ENCODE results near the gene PSMC3. TPM values are rescaled to one million over a fixed set of nuclear protein-coding genes. Genes with fewer than 3 reads are reported as not detected.

Gene PSMC3
- total RNA-seq, 1 experiment from 2014 or later = 181 TPM

GRCh38 chr11:47435687-47436086, 9.4 kb upstream of the PSMC3 start:
- CTCF ChIA-PET = no interaction called here
- H3K27me3 ChIP-seq (ENCODE audit: control insufficient read depth, insufficient read depth, low read length) = no peaks in the 10 kb centered on the region
- in situ Hi-C loops (cut with HindIII; ENCODE audit: low pct_unique_long_range_greater_than_20kb, low sequenced_read_pairs) (no loop called here), intact Hi-C loops (cut with micrococcal nuclease; ENCODE audit: unreplicated experiment) (no loop called here)
- no peaks in the 10 kb centered on the region for H3K36me3 ChIP-seq (ENCODE audit: control insufficient read depth, insufficient read depth, low read length)
- POLR2A ChIA-PET = no interaction called here
- DNase-seq (ENCODE audit: low read depth, low spot score) (no peak), ATAC-seq (0 out of 2 replicates have a peak, but pooled peaks have one; percentile 11)
- H3K4me3 ChIP-seq (ENCODE audit: low read depth in 2 of 2, low read length in 2 of 2) = no peak overlapping the region
- no peaks in the 10 kb centered on the region for H3K9me3 ChIP-seq (ENCODE audit: control insufficient read depth, insufficient read depth, low read depth, low read length)
- no TSS peak for BruUV-seq (replicated peaks)
- TF ChIP-seq, protein P1, sequence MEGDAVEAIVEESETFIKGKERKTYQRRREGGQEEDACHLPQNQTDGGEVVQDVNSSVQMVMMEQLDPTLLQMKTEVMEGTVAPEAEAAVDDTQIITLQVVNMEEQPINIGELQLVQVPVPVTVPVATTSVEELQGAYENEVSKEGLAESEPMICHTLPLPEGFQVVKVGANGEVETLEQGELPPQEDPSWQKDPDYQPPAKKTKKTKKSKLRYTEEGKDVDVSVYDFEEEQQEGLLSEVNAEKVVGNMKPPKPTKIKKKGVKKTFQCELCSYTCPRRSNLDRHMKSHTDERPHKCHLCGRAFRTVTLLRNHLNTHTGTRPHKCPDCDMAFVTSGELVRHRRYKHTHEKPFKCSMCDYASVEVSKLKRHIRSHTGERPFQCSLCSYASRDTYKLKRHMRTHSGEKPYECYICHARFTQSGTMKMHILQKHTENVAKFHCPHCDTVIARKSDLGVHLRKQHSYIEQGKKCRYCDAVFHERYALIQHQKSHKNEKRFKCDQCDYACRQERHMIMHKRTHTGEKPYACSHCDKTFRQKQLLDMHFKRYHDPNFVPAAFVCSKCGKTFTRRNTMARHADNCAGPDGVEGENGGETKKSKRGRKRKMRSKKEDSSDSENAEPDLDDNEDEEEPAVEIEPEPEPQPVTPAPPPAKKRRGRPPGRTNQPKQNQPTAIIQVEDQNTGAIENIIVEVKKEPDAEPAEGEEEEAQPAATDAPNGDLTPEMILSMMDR (IDR thresholded peaks at IDR 0.05) = no peak
- TF ChIP-seq TCF7L2 (IDR thresholded peaks at IDR 0.05; ENCODE audit: low read depth, low read length) = no peak
- no peak for TF ChIP-seq SIN3A (IDR thresholded peaks at IDR 0.05; ENCODE audit: borderline replicate concordance, insufficient read depth, low read depth, low read length)
- no peak overlapping the region for H3K27ac ChIP-seq (ENCODE audit: low read length)
- H3K4me1 ChIP-seq (ENCODE audit: control insufficient read depth, insufficient read depth, low read length) = no peaks in the 10 kb centered on the region

GRCh38 chr11:47434011-47434786, 8.0 kb upstream of the PSMC3 start:
- intact Hi-C loops (cut with micrococcal nuclease; ENCODE audit: unreplicated experiment) (no loop called here), in situ Hi-C loops (cut with HindIII; ENCODE audit: low pct_unique_long_range_greater_than_20kb, low sequenced_read_pairs) (no loop called here)
- Histone ChIP-seq H3K27ac (ENCODE audit: low read length) (no peak overlapping the region), H3K36me3 (ENCODE audit: control insufficient read depth, insufficient read depth, low read length) (no peaks in the 10 kb centered on the region), H3K9me3 (ENCODE audit: control insufficient read depth, insufficient read depth, low read depth, low read length) (no peaks in the 10 kb centered on the region), H3K4me1 (ENCODE audit: control insufficient read depth, insufficient read depth, low read length) (no peaks in the 10 kb centered on the region), H3K4me3 (ENCODE audit: low read depth in 2 of 2, low read length in 2 of 2) (no peak overlapping the region), H3K27me3 (ENCODE audit: control insufficient read depth, insufficient read depth, low read length) (no peaks in the 10 kb centered on the region)
- CTCF ChIA-PET = no interaction called here
- TF ChIP-seq, protein P1 (IDR thresholded peaks at IDR 0.05) = no peak
- DNase-seq (ENCODE audit: low read depth, low spot score) (no peak), ATAC-seq (peak; percentile 24; the same call in 1 of the 2 replicates)
- POLR2A ChIA-PET = no interaction called here
- no TSS peak for BruUV-seq (replicated peaks)

- intact Hi-C loops (cut with micrococcal nuclease; ENCODE audit: unreplicated experiment) = no loop called here
- CTCF ChIA-PET = no interaction called here
- BruUV-seq (replicated peaks) = no TSS peak
- Histone ChIP-seq H3K36me3 (ENCODE audit: control insufficient read depth, insufficient read depth, low read length) (no peaks in the 10 kb centered on the region), H3K9me3 (ENCODE audit: control insufficient read depth, insufficient read depth, low read depth, low read length) (no peaks in the 10 kb centered on the region), H3K27ac (ENCODE audit: low read length) (no peak overlapping the region), H3K27me3 (ENCODE audit: control insufficient read depth, insufficient read depth, low read length) (no peaks in the 10 kb centered on the region), H3K4me3 (ENCODE audit: low read depth in 2 of 2, low read length in 2 of 2) (no peak overlapping the region), H3K4me1 (ENCODE audit: control insufficient read depth, insufficient read depth, low read length) (no peaks in the 10 kb centered on the region)
- DNase-seq (ENCODE audit: low read depth, low spot score) = no peak
- TF ChIP-seq, protein P1 (IDR thresholded peaks at IDR 0.05) = no peak
- TF ChIP-seq, protein P2, sequence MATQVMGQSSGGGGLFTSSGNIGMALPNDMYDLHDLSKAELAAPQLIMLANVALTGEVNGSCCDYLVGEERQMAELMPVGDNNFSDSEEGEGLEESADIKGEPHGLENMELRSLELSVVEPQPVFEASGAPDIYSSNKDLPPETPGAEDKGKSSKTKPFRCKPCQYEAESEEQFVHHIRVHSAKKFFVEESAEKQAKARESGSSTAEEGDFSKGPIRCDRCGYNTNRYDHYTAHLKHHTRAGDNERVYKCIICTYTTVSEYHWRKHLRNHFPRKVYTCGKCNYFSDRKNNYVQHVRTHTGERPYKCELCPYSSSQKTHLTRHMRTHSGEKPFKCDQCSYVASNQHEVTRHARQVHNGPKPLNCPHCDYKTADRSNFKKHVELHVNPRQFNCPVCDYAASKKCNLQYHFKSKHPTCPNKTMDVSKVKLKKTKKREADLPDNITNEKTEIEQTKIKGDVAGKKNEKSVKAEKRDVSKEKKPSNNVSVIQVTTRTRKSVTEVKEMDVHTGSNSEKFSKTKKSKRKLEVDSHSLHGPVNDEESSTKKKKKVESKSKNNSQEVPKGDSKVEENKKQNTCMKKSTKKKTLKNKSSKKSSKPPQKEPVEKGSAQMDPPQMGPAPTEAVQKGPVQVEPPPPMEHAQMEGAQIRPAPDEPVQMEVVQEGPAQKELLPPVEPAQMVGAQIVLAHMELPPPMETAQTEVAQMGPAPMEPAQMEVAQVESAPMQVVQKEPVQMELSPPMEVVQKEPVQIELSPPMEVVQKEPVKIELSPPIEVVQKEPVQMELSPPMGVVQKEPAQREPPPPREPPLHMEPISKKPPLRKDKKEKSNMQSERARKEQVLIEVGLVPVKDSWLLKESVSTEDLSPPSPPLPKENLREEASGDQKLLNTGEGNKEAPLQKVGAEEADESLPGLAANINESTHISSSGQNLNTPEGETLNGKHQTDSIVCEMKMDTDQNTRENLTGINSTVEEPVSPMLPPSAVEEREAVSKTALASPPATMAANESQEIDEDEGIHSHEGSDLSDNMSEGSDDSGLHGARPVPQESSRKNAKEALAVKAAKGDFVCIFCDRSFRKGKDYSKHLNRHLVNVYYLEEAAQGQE (IDR thresholded peaks at IDR 0.05; ENCODE audit: insufficient read depth in 1 of 2, low read depth in 2 of 2, low read length in 1 of 2) = no peak
- TF ChIP-seq TCF7L2 (IDR thresholded peaks at IDR 0.05; ENCODE audit: low read depth, low read length) (no peak), POLR2AphosphoS5 (IDR thresholded peaks at IDR 0.05; ENCODE audit: low read depth, low read length) (no peak), SIN3A (IDR thresholded peaks at IDR 0.05; ENCODE audit: borderline replicate concordance, insufficient read depth, low read depth, low read length) (no peak)
- ATAC-seq = no peak
- in situ Hi-C loops (cut with HindIII; ENCODE audit: low pct_unique_long_range_greater_than_20kb, low sequenced_read_pairs) = no loop called here
- POLR2A ChIA-PET = no interaction called here
Measured at GRCh38 chr11:47433157-47433556, 6.9 kb upstream of the PSMC3 start.
